Glutamatergic neuron (in vitro differentiated cells): ENCODE results near the gene ENDOD1. TPM values are rescaled to one million over a fixed set of nuclear protein-coding genes. Genes with fewer than 3 reads are reported as not detected.

ENCODE experiments used
- DNase-seq: peaks from one replicate; pipeline ENCODE4 v3.0.0; 2022
- H3K27ac Mint-ChIP-seq: one replicate; pipeline ENCODE4 v1.8.0; 2020; ENCODE audit warnings: mild to moderate bottlenecking, mixed read lengths, inconsistent platforms; ENCODE audit not compliant: unreplicated experiment
- H3K27me3 Mint-ChIP-seq: one replicate; pipeline ENCODE4 v1.8.0; 2020; ENCODE audit warnings: mild to moderate bottlenecking, moderate library complexity, mixed read lengths, inconsistent platforms; ENCODE audit not compliant: unreplicated experiment
- H3K36me3 Mint-ChIP-seq: one replicate; pipeline ENCODE4 v1.8.0; 2020; ENCODE audit warnings: mild to moderate bottlenecking, mixed read lengths, inconsistent platforms; ENCODE audit not compliant: unreplicated experiment
- H3K4me1 Mint-ChIP-seq: one replicate; pipeline ENCODE4 v1.8.0; 2020; ENCODE audit warnings: mild to moderate bottlenecking, low read depth, mixed read lengths, inconsistent platforms; ENCODE audit not compliant: unreplicated experiment
- H3K4me3 Mint-ChIP-seq: one replicate; pipeline ENCODE4 v1.8.0; 2020; ENCODE audit warnings: mild to moderate bottlenecking, mixed read lengths, inconsistent platforms; ENCODE audit not compliant: unreplicated experiment
- H3K9me3 Mint-ChIP-seq: one replicate; pipeline ENCODE4 v1.8.0; 2020; ENCODE audit warnings: mild to moderate bottlenecking, moderate library complexity, mixed read lengths, inconsistent platforms; ENCODE audit not compliant: unreplicated experiment
- total RNA-seq: library from RNA; stranded (reverse); fragmentation: NEBNext Ultra II Directional; extraction: Animal tissue kit (Norgen Biotek cat#: 25700); gene quantifications from one replicate; pipeline ENCODE4 v1.2.1, GENCODE V29; 2021; ENCODE audit not compliant: unreplicated experiment
- TF ChIP-seq, protein P1 (sequence below): fragments of 200-600 bp; sonication (generic); IDR thresholded peaks from one replicate; pipeline ENCODE4 v1.5.0; 2021; ENCODE audit not compliant: partially characterized antibody, unreplicated experiment

Gene ENDOD1
- total RNA-seq, 1 donor from 2014 or later, result 1.6 TPM

DNA sequence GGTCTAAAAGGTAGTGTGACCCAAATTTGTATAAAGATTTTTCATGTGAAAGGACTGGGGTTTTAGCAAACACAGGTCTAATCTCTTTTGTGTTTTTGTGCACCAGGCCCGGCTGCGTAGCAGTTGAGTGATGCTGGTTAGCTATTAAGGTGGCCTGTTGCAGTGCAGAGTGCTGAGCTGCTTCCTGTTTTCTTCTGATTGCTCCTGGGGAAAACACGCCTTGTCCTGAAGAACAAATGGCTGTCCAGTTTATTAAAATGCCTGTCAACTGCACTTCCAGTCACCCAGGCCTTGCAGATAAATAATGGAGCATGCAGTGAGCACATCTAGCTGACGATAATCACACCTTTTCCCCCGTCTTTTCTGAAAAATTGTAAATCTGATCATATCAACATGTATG, 21.1 kb upstream of the ENDOD1 start:
- H3K27ac Mint-ChIP-seq, result peak overlapping the region; percentile 100
- peak overlapping the region; percentile 97 for H3K4me3 Mint-ChIP-seq
- peaks cover 4% of the 10 kb centered on the region for H3K4me1 Mint-ChIP-seq
- DNase-seq, result peak; percentile 57
- TF ChIP-seq, protein P1, sequence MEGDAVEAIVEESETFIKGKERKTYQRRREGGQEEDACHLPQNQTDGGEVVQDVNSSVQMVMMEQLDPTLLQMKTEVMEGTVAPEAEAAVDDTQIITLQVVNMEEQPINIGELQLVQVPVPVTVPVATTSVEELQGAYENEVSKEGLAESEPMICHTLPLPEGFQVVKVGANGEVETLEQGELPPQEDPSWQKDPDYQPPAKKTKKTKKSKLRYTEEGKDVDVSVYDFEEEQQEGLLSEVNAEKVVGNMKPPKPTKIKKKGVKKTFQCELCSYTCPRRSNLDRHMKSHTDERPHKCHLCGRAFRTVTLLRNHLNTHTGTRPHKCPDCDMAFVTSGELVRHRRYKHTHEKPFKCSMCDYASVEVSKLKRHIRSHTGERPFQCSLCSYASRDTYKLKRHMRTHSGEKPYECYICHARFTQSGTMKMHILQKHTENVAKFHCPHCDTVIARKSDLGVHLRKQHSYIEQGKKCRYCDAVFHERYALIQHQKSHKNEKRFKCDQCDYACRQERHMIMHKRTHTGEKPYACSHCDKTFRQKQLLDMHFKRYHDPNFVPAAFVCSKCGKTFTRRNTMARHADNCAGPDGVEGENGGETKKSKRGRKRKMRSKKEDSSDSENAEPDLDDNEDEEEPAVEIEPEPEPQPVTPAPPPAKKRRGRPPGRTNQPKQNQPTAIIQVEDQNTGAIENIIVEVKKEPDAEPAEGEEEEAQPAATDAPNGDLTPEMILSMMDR, result no peak
- H3K9me3 Mint-ChIP-seq, result peaks cover 7% of the 10 kb centered on the region
- H3K36me3 Mint-ChIP-seq, result no peaks in the 10 kb centered on the region
- peaks cover 3% of the 10 kb centered on the region for H3K27me3 Mint-ChIP-seq

DNA sequence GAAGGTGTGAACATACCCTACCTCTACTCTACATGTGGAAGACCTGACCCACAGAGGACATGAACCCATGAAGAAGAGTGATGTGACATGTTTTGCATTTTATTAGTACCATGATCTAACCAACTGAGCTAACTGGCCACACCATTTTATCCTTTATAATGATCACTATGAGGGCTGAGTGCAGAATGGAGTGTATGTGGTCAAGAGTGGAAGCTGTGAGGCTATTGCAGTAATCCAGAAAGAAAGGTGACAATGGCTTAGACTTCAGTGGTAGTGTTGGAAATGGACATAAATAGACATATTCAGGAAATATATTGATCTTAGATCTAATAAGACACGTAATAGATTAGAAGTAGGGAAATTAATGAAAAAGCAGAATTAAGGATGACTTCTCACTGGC, 19.2 kb upstream of the ENDOD1 start:
- H3K9me3 Mint-ChIP-seq, result peaks cover 7% of the 10 kb centered on the region
- no peak for DNase-seq
- H3K27me3 Mint-ChIP-seq, result peaks cover 3% of the 10 kb centered on the region
- H3K4me1 Mint-ChIP-seq, result peaks cover 4% of the 10 kb centered on the region
- TF ChIP-seq, protein P1, result no peak
- H3K36me3 Mint-ChIP-seq, result no peaks in the 10 kb centered on the region
- no peak overlapping the region for H3K27ac Mint-ChIP-seq
- H3K4me3 Mint-ChIP-seq, result no peak overlapping the region

GRCh38 chr11:95072948-95073347, 16.7 kb upstream of the ENDOD1 start:
- peaks cover 3% of the 10 kb centered on the region for H3K9me3 Mint-ChIP-seq
- no peak overlapping the region for H3K4me3 Mint-ChIP-seq
- no peaks in the 10 kb centered on the region for H3K27me3 Mint-ChIP-seq
- no peak overlapping the region for H3K27ac Mint-ChIP-seq
- TF ChIP-seq, protein P1, result no peak
- DNase-seq, result no peak
- no peaks in the 10 kb centered on the region for H3K4me1 Mint-ChIP-seq
- no peaks in the 10 kb centered on the region for H3K36me3 Mint-ChIP-seq

DNA sequence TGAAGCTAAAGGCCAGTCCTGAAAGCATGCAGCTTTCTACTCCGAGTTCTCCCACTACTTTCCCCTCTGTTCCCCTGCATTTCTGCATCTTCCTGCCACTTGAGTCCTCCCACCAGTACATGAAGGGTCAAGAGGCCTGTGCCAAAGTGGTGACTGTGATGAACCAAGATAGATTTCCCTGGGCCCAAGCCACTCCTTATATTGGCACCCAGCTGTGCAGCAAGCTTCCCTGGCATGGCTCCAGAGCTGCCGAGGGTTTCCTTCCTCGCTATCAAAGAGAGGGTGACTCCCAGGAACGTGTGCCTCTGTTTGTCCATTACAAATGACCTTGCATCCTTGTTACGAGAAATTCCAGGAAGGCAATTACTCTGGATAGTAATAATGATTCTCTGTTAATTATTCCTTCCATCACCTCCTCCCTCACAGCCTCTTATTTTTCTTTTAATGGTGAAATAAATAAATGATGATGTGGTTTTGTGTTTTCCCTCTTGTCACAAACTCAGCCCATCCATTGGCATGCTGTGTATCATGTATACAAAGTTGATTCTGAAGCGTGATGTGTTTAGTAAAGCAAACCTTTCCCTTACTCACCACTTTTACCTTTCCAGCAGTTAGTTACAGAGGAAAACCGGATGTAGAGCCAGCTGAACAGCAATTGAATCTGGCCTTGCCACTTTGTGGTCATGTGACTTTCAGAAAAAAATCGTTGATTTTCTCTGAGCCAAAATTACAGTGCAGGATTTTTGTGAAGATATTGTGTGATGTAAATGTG, 14.7 kb upstream of the ENDOD1 start:
- TF ChIP-seq, protein P1, result no peak
- Mint-ChIP-seq H3K27ac (no peak overlapping the region), H3K4me3 (no peak overlapping the region), H3K36me3 (no peaks in the 10 kb centered on the region), H3K4me1 (no peaks in the 10 kb centered on the region), H3K27me3 (no peaks in the 10 kb centered on the region), H3K9me3 (no peaks in the 10 kb centered on the region)
- no peak for DNase-seq

- TF ChIP-seq, protein P1, result no peak
- no peaks in the 10 kb centered on the region for H3K4me1 Mint-ChIP-seq
- no peak overlapping the region for H3K4me3 Mint-ChIP-seq
- H3K36me3 Mint-ChIP-seq, result no peaks in the 10 kb centered on the region
- H3K9me3 Mint-ChIP-seq, result no peaks in the 10 kb centered on the region
- no peaks in the 10 kb centered on the region for H3K27me3 Mint-ChIP-seq
- no peak for DNase-seq
- H3K27ac Mint-ChIP-seq, result no peak overlapping the region
Observed at GRCh38 chr11:95076416-95076815, 13.2 kb upstream of the ENDOD1 start.
